B cell (primary cell): Measurements from ENCODE around the gene RPL39. TPM values are rescaled to one million over a fixed set of nuclear protein-coding genes. Genes with fewer than 3 reads are reported as not detected.
A peak's percentile ranks its signal among the peaks of the same experiment; 100 is the strongest.

Experiments used
- ATAC-seq: fragments of 200-7000 bp; cut with Tn5 transposase; one replicate; pipeline ENCODE4 v1.10.0; 2021; ENCODE audit warnings: low read depth, mild to moderate bottlenecking, moderate number of reproducible peaks, moderate library complexity
- CTCF ChIA-PET: fragments of 350-600 bp; sonication (Branson Sonifier 250); formaldehyde crosslinking; loops from one replicate; lab custom pipeline; 2021; ENCODE audit warnings: antibody characterized with exemption, inconsistent platforms; lab: Charles Lee
- POLR2A ChIA-PET: fragments of 350-600 bp; sonication (Branson Sonifier 250); formaldehyde crosslinking; loops from one replicate; lab custom pipeline; 2021; ENCODE audit warnings: antibody characterized with exemption; lab: Charles Lee
- DNase-seq: peaks from one replicate; pipeline ENCODE4 v3.0.0; 2013
- H2AFZ ChIP-seq: 2 replicates; pipeline ENCODE4 v1.6.1; 2012; ENCODE audit warnings: mild to moderate bottlenecking, low read depth, low read length; ENCODE audit not compliant: insufficient read depth, poor library complexity, severe bottlenecking
- H3K27ac ChIP-seq, 2 donors: 1 replicate in 1 of 2; 2 replicates in 1 of 2; pipeline ENCODE4 v1.5.1; 2012 to 2013; ENCODE audit warnings: low read length in 2 of 2, mild to moderate bottlenecking in 2 of 2, moderate library complexity in 1 of 2
- H3K27me3 ChIP-seq, 4 experiments: fragments of 200-600 bp in 1 of 4; sonication (generic) in 1 of 4; replicated peaks in 1 of 4; 1 replicate in 2 of 4; 2 replicates in 2 of 4; pipeline versions ENCODE4 v1.6.1 to v1.7.0; 2013 to 2016; ENCODE audit warnings: low read length in 3 of 4, mild to moderate bottlenecking in 2 of 4, mixed read lengths in 1 of 4, moderate library complexity in 1 of 4; ENCODE audit not compliant: insufficient read depth in 4 of 4, control insufficient read depth in 3 of 4; ENCODE audit errors: control extremely low read depth in 1 of 4
- H3K36me3 ChIP-seq, 2 experiments: replicated peaks in 1 of 2; 1 replicate in 1 of 2; 2 replicates in 1 of 2; pipeline versions ENCODE4 v1.6.1 to v1.7.1; 2013; ENCODE audit warnings: low read length in 1 of 2; ENCODE audit not compliant: insufficient read depth in 2 of 2, control insufficient read depth in 1 of 2; ENCODE audit errors: control extremely low read depth in 1 of 2, extremely low read depth in 1 of 2
- H3K4me1 ChIP-seq, 2 donors: fragments of 200-600 bp in 1 of 2; sonication (generic) in 1 of 2; 1 replicate in 1 of 2; 2 replicates in 1 of 2; pipeline versions ENCODE4 v1.5.1 to v1.6.1; 2013 to 2017; ENCODE audit warnings: low read length in 2 of 2; ENCODE audit not compliant: control insufficient read depth in 2 of 2, insufficient read depth in 2 of 2
- H3K4me2 ChIP-seq: replicated peaks from 2 replicates; pipeline ENCODE3; 2012; ENCODE audit warnings: mild to moderate bottlenecking, low read depth, low read length; ENCODE audit not compliant: poor library complexity, severe bottlenecking
- H3K4me3 ChIP-seq, 5 experiments: fragments of 200-600 bp in 1 of 5; sonication (generic) in 1 of 5; 1 replicate in 3 of 5; 2 replicates in 2 of 5; pipeline versions ENCODE4 v1.5.1 to v1.7.0; 2011 to 2016; ENCODE audit warnings: low read length in 4 of 5, mild to moderate bottlenecking in 4 of 5, low read depth in 2 of 5, control low read depth in 1 of 5, moderate library complexity in 1 of 5; ENCODE audit not compliant: insufficient read depth in 1 of 5; ENCODE audit errors: control extremely low read depth in 1 of 5, extremely low read depth in 1 of 5
- H3K79me2 ChIP-seq: fragments of 200-600 bp; sonication (generic); one replicate; pipeline ENCODE4 v1.6.0; 2016; ENCODE audit warnings: low read length; ENCODE audit not compliant: control insufficient read depth, insufficient read depth
- H3K9ac ChIP-seq: fragments of 200-600 bp; sonication (generic); 2 replicates; pipeline ENCODE4 v1.6.1; 2017; ENCODE audit warnings: mild to moderate bottlenecking, low read length, moderate library complexity
- H3K9me3 ChIP-seq, 3 donors: one replicate each; pipeline versions ENCODE4 v1.6.1 to v1.7.1; 2013; ENCODE audit warnings: low read length in 2 of 3; ENCODE audit not compliant: control insufficient read depth in 2 of 3, insufficient read depth in 1 of 3; ENCODE audit errors: control extremely low read depth in 1 of 3
- H4K20me1 ChIP-seq: 2 replicates; pipeline ENCODE4 v1.6.0; 2012; ENCODE audit warnings: mild to moderate bottlenecking, low read length; ENCODE audit not compliant: insufficient read depth, control insufficient read depth, poor library complexity, severe bottlenecking
- H3K27ac Mint-ChIP-seq: one replicate; pipeline ENCODE4 v1.8.0; 2021; ENCODE audit warnings: mixed read lengths
- H3K27me3 Mint-ChIP-seq: one replicate; pipeline ENCODE4 v1.8.0; 2021; ENCODE audit warnings: mixed read lengths
- H3K4me1 Mint-ChIP-seq: one replicate; pipeline ENCODE4 v1.8.0; 2021; ENCODE audit warnings: mixed read lengths
- H3K4me3 Mint-ChIP-seq: one replicate; pipeline ENCODE4 v1.8.0; 2021; ENCODE audit warnings: mixed read lengths
- H3K9me3 Mint-ChIP-seq: one replicate; pipeline ENCODE4 v1.8.0; 2022; ENCODE audit warnings: mixed read lengths; ENCODE audit not compliant: insufficient read depth
- CTCF ChIP-seq: fragments of 200-600 bp; IDR thresholded peaks from one replicate; pipeline ENCODE4 v1.8.0; 2022; ENCODE audit warnings: antibody characterized with exemption, mild to moderate bottlenecking
- EZH2 ChIP-seq: IDR thresholded peaks from 2 replicates; pipeline ENCODE4 v1.6.1; 2012; ENCODE audit warnings: borderline replicate concordance, low read depth, mild to moderate bottlenecking, moderate library complexity, low read length; ENCODE audit not compliant: insufficient read depth, poor library complexity, severe bottlenecking
- WGBS: methylation state at CpG from one replicate; pipeline ENCODE4 v1.1.5; 2013; ENCODE audit warnings: missing lambda C conversion rate; ENCODE audit not compliant: insufficient coverage; 5-methylcytosine and 5-hydroxymethylcytosine counted together
- intact Hi-C: fragments of 100-400 bp; cut with micrococcal nuclease; formaldehyde crosslinking; loops from one replicate; pipeline ENCODE4 v1.10.0; 2022
- polyA plus RNA-seq: library from polyadenylated mRNA; depleted of rRNA; stranded (reverse); fragments of >200 nt; gene quantifications from 2 replicates; pipeline ENCODE4 v1.2.3, GENCODE V29; 2012
- total RNA-seq, 2 donors: library from RNA; stranded (reverse); fragments of 120-200 nt in 1 of 2; gene quantifications; 1 replicate in 1 of 2; 2 replicates in 1 of 2; pipeline versions ENCODE4 v1.2.3 to v1.2.4, GENCODE V29; 2013 to 2022

Gene RPL39
- total and polyA plus RNA-seq, 2 donors (not counting 1 experiment from before 2014, with no cell fraction given), result 3,356 to 3,572 TPM

- H3K4me3 ChIP-seq, result peak within 1 kb of the TSS; percentile 32 to 68 (median 58)
- H2AFZ ChIP-seq, result peak within 1 kb of the TSS; percentile 62
- no peaks in the 10 kb centered on the region for H3K27me3 ChIP-seq
- peak within 1 kb of the TSS; percentile 78 for H3K4me2 ChIP-seq
- peak; percentile 49 for DNase-seq
- CTCF ChIA-PET, result interaction anchor here (0.6 to 7.9 kb wide), 13 partner anchors 10 to 287 kb away, joined by 3 to 35 read pairs (median 5); partner anchors contain the start of genes NKRF and RPL39
- H3K27ac ChIP-seq, result peak within 1 kb of the TSS; percentile 88 to 89
- WGBS, result 3% methylated on average over 58 of the region's 59 CpGs
- peak within 1 kb of the TSS; percentile 88 for H3K4me3 Mint-ChIP-seq
- peaks cover 65% of the 10 kb centered on the region for H3K4me1 Mint-ChIP-seq
- peaks cover 70 to 73% of the 10 kb centered on the region in 2 donors for H3K4me1 ChIP-seq
- POLR2A ChIA-PET, result interaction anchor here (0.9 to 1.7 kb wide), 3 partner anchors 65 to 152 kb away, joined by 3 to 5 read pairs (median 5); partner anchors contain the start of gene SEPTIN6
- ATAC-seq, result peak; percentile 40
- peak within 1 kb of the TSS; percentile 72 for H3K9ac ChIP-seq
- H3K79me2 ChIP-seq, result peaks cover 5% of the 10 kb centered on the region
- H3K27me3 Mint-ChIP-seq, result no peaks in the 10 kb centered on the region
- TF ChIP-seq EZH2 (no peak), CTCF (no peak)
- H3K9me3 Mint-ChIP-seq, result no peaks in the 10 kb centered on the region
- no peaks in the 10 kb centered on the region for H3K36me3 ChIP-seq
- no peaks in the 10 kb centered on the region for H3K9me3 ChIP-seq
- no peaks in the 10 kb centered on the region for H4K20me1 ChIP-seq
- intact Hi-C loops, result loop anchor here (1.0 to 5.0 kb wide), 4 partner anchors 28 to 151 kb away; partner anchors contain the start of genes NKRF and RPL39
- peak within 1 kb of the TSS; percentile 98 for H3K27ac Mint-ChIP-seq
These were observed 33.3 kb downstream of the RPL39 start, which contains the start of gene SOWAHD for GRCh38 chrX:119757979-119758730. Gene SOWAHD, plus strand, starts transcription at chrX:119758588. Its CDS starts 80 bp downstream, at chrX:119758668.

- peaks cover 65 to 68% of the 10 kb centered on the region in 2 donors for H3K4me1 ChIP-seq
- Mint-ChIP-seq H3K4me1 (peaks cover 60% of the 10 kb centered on the region), H3K4me3 (peak overlapping the region; percentile 88), H3K9me3 (no peaks in the 10 kb centered on the region), H3K27ac (peak overlapping the region; percentile 98), H3K27me3 (no peaks in the 10 kb centered on the region)
- H4K20me1 ChIP-seq, result no peaks in the 10 kb centered on the region
- peak overlapping the region; percentile 62 for H2AFZ ChIP-seq
- 72% methylated on average over 6 of the region's 12 CpGs for WGBS
- peaks cover 5% of the 10 kb centered on the region for H3K79me2 ChIP-seq
- H3K9ac ChIP-seq, result peak overlapping the region; percentile 72
- no peaks in the 10 kb centered on the region for H3K27me3 ChIP-seq
- H3K27ac ChIP-seq, result peak overlapping the region; percentile 88 to 89
- no peak for ATAC-seq
- CTCF ChIA-PET, result interaction anchor here (1.0 to 7.9 kb wide), 10 partner anchors 22 to 286 kb away, joined by 4 to 35 read pairs (median 4); partner anchors contain the start of genes NKRF and RPL39
- no peaks in the 10 kb centered on the region for H3K36me3 ChIP-seq
- H3K4me2 ChIP-seq, result peak overlapping the region; percentile 78
- DNase-seq, result no peak
- intact Hi-C loops, result loop anchor here (2.0 to 5.0 kb wide), 3 partner anchors 35 to 151 kb away; partner anchors contain the start of genes NKRF and RPL39
- H3K9me3 ChIP-seq, result no peaks in the 10 kb centered on the region
- peak overlapping the region in 4 of 5 experiments; percentile 57 to 68 (median 61) for H3K4me3 ChIP-seq
- TF ChIP-seq EZH2 (no peak), CTCF (no peak)
- POLR2A ChIA-PET, result interaction anchor here (0.7 to 0.9 kb wide), 2 partner anchors 18 to 138 kb away, joined by 3 read pairs; no protein-coding TSS in a partner anchor
These were observed 33.8 kb downstream of the RPL39 start for GRCh38 chrX:119757646-119757978.
